RWPE2 (cell line): Measurements from ENCODE around the gene HERPUD2.
"Not testable (repeated sequence)": the region's sequence is repeated elsewhere in the genome, so short reads cannot be mapped to it uniquely, and the experiment has no call there.

Source experiments
- ATAC-seq: fragments of 200-7000 bp; cut with Tn5 transposase; 3 replicates; pipeline ENCODE4 v1.9.1; 2021; ENCODE audit warnings: low read depth
- DNase-seq: peaks from one replicate; pipeline ENCODE4 v3.0.0-alpha.2; 2020; ENCODE audit warnings: low spot score
- H3K27ac ChIP-seq: fragments of 450-650 bp; 2 replicates; pipeline ENCODE4 v1.5.1; 2017; ENCODE audit warnings: mild to moderate bottlenecking; ENCODE audit not compliant: poor library complexity, severe bottlenecking
- H3K27me3 ChIP-seq: fragments of 250-450 bp; sonication (Bioruptor Pico); 2 replicates; pipeline ENCODE4 v1.5.1; 2021; ENCODE audit warnings: mild to moderate bottlenecking, moderate library complexity; ENCODE audit not compliant: insufficient read depth, poor library complexity, severe bottlenecking
- H3K36me3 ChIP-seq: fragments of 250-450 bp; sonication (Bioruptor Pico); 2 replicates; pipeline ENCODE4 v1.5.1; 2020; ENCODE audit warnings: low read depth, mild to moderate bottlenecking, moderate library complexity
- H3K4me1 ChIP-seq: fragments of 250-450 bp; sonication (Bioruptor Pico); 2 replicates; pipeline ENCODE4 v1.5.1; 2021; ENCODE audit warnings: mild to moderate bottlenecking, moderate library complexity; ENCODE audit not compliant: insufficient read depth, poor library complexity, severe bottlenecking
- H3K4me3 ChIP-seq: fragments of 250-450 bp; sonication (Bioruptor Pico); 2 replicates; pipeline ENCODE4 v1.5.1; 2021; ENCODE audit warnings: mild to moderate bottlenecking, moderate library complexity; ENCODE audit not compliant: severe bottlenecking
- H3K9me3 ChIP-seq: fragments of 250-450 bp; sonication (Bioruptor Pico); 2 replicates; pipeline ENCODE4 v1.5.1; 2021; ENCODE audit warnings: mild to moderate bottlenecking, moderate library complexity; ENCODE audit not compliant: severe bottlenecking
- TF ChIP-seq, protein P1 (sequence below): fragments of 450-650 bp; IDR thresholded peaks from one replicate; pipeline ENCODE4 v1.5.1; 2017; ENCODE audit warnings: mild to moderate bottlenecking, moderate library complexity; ENCODE audit not compliant: poor library complexity, severe bottlenecking

Gene HERPUD2

DNA sequence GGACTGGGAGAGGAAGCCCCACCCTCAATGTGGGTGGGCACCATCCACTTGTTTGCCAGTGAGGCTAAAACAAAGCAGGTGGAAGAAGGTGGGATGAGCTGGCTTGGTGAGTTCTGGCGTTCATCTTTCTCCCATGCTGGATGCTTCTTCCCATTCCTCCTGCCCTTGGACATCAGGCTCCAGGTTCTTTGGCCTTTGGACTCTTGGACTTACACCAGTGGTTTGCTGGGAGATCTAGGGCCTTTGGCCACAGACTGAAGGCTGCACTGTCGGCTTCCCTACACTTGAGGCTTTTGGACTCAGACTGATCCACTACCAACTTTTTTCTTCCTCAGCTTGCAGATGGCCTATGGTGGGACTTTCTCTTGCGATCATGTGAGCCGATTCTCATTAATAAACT, 106.3 kb downstream of the HERPUD2 start:
- Histone ChIP-seq H3K9me3 (no peaks in the 10 kb centered on the region), H3K4me3 (no peak overlapping the region), H3K4me1 (no peaks in the 10 kb centered on the region), H3K27me3 (no peaks in the 10 kb centered on the region), H3K36me3 (no peaks in the 10 kb centered on the region), H3K27ac (no peak overlapping the region)
- TF ChIP-seq, protein P1, sequence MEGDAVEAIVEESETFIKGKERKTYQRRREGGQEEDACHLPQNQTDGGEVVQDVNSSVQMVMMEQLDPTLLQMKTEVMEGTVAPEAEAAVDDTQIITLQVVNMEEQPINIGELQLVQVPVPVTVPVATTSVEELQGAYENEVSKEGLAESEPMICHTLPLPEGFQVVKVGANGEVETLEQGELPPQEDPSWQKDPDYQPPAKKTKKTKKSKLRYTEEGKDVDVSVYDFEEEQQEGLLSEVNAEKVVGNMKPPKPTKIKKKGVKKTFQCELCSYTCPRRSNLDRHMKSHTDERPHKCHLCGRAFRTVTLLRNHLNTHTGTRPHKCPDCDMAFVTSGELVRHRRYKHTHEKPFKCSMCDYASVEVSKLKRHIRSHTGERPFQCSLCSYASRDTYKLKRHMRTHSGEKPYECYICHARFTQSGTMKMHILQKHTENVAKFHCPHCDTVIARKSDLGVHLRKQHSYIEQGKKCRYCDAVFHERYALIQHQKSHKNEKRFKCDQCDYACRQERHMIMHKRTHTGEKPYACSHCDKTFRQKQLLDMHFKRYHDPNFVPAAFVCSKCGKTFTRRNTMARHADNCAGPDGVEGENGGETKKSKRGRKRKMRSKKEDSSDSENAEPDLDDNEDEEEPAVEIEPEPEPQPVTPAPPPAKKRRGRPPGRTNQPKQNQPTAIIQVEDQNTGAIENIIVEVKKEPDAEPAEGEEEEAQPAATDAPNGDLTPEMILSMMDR = no peak
- ATAC-seq (no peak), DNase-seq (no peak)

DNA sequence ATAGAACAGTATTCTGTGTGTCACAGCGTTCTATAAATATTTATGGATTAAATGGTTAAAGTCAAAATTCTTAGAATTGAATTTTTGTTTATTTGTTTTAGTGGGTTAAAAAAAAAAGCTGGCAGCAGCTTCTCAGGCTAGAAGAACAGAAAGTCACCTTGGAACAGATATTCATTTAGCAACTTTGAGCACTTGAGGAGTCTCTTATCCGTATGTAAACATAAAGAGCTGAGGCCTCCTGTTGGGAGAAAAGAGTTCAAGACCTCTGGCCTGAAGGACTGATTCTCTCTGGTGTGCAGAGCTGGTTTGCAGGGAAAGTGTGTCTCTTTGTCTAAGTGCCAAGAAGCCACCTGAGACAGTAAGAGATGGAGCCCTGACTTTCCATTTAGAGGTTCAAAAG, 109.9 kb downstream of the HERPUD2 start:
- TF ChIP-seq, protein P1 = no peak
- H3K9me3 ChIP-seq = no peaks in the 10 kb centered on the region
- no peaks in the 10 kb centered on the region for H3K4me1 ChIP-seq
- H3K27me3 ChIP-seq = no peaks in the 10 kb centered on the region
- DNase-seq (no peak), ATAC-seq (no peak)
- H3K27ac ChIP-seq = no peak overlapping the region
- H3K4me3 ChIP-seq = no peak overlapping the region
- H3K36me3 ChIP-seq = no peaks in the 10 kb centered on the region

DNA sequence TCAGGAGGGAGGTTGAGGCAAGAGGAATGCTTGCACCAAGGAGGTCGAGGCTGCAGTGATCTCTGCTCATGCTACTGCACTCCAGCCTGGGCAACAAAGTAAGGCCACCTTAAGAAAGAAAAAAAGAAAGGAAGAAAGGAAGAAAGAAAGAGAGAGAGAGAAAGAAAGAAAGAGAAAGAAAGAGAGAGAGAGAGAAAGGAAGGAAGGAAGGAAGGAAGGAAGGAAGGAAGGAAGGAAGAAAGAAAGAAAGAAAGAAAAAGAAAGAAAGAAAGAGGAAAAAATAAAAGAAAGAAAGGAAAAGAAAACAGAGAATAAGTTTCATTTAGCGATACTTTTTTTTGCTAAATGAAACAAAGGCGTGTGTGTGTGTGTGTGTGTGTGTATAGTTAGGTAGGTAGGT, 110.4 kb downstream of the HERPUD2 start:
- not testable (repeated sequence) for H3K4me3 ChIP-seq, H3K36me3 ChIP-seq, ATAC-seq, H3K27me3 ChIP-seq, H3K9me3 ChIP-seq, H3K27ac ChIP-seq, DNase-seq, H3K4me1 ChIP-seq
